Ovary (tissue), 3 donors: Measurements from ENCODE around the gene CENPH.

ENCODE experiments used
- CTCF ChIP-seq, 3 donors: fragments of 450-650 bp in 2 of 3; fragments of 200-600 bp in 1 of 3; IDR thresholded peaks; one replicate each; pipeline versions ENCODE4 v1.5.1 to v1.8.0; 2016 to 2022; ENCODE audit warnings: antibody characterized with exemption in 3 of 3, mild to moderate bottlenecking in 1 of 3
- POLR2A ChIP-seq: fragments of 450-650 bp; IDR thresholded peaks from one replicate; pipeline ENCODE4 v1.6.1; 2017; ENCODE audit warnings: antibody characterized with exemption, mild to moderate bottlenecking, moderate library complexity
- donor health status: DM: no; HTN: no; CAD: no.

DNA sequence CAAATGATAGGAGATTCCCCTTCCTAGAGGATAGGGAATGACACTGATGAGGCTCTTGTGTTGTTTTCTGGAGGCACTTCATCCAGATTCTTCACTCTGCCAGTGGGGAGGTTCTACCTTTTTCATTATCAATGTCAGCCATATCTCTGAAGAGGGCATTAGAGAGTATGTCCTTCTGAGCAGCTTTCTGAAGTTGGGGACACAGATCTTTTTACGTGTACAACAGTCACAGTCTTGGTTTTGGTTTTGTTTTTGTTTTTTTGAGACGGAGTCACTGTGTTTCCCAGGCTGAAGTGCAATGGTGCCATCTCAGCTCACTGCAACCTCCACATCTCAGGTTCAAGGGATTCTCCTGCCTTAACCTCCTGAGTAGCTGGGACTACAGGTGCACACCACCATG lies 22.6 kb downstream of the CENPH start:
- TF ChIP-seq CTCF (IDR thresholded peaks at IDR 0.05) (no peak), POLR2A (no peak)
